Measurements from ENCODE around the gene FCAMR. TPM values are rescaled to one million over a fixed set of nuclear protein-coding genes. Genes with fewer than 3 reads are reported as not detected.

Gene FCAMR, protein sequence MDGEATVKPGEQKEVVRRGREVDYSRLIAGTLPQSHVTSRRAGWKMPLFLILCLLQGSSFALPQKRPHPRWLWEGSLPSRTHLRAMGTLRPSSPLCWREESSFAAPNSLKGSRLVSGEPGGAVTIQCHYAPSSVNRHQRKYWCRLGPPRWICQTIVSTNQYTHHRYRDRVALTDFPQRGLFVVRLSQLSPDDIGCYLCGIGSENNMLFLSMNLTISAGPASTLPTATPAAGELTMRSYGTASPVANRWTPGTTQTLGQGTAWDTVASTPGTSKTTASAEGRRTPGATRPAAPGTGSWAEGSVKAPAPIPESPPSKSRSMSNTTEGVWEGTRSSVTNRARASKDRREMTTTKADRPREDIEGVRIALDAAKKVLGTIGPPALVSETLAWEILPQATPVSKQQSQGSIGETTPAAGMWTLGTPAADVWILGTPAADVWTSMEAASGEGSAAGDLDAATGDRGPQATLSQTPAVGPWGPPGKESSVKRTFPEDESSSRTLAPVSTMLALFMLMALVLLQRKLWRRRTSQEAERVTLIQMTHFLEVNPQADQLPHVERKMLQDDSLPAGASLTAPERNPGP
- total RNA-seq: not detected

DNA sequence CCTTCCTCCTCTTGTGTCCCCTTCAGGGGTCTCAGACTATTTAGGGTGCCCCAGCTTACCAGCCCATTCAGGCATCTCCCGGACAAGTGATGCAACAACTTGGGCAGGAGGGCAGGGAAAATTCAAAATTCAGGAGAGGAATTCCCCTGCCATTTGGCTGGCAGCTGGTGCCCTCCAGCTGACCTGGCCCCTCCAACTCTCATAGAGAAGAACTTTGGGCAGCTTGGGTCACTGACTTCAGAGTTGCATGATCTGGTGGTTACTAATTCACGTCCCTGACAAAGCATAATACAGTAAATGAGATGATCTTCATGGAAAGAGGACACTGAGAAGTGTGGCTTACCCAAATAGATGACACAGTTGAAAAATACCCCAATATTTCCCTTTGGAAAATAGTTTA lies at the start of gene FCAMR:
TSS of gene FCAMR (minus strand) at position 15 of the 400 bp plus-strand sequence. CDS start 335 bp downstream, outside the sequence.
- ChIA-PET POLR2A (no interaction called here), CTCF (interaction anchor here (0.8 to 2.8 kb wide), 4 partner anchors 12 to 235 kb away, joined by 3 to 8 read pairs (median 4); no protein-coding TSS in a partner anchor)
- Mint-ChIP-seq H3K27ac (no peak within 1 kb of the TSS), H3K36me3 (ENCODE audit: low read depth) (no peaks in the 10 kb centered on the region), H3K4me3 (no peak within 1 kb of the TSS), H3K4me1 (peaks cover 29% of the 10 kb centered on the region), H3K27me3 (peaks cover 20% of the 10 kb centered on the region), H3K9me3 (no peaks in the 10 kb centered on the region)
- no peak for DNase-seq

DNA sequence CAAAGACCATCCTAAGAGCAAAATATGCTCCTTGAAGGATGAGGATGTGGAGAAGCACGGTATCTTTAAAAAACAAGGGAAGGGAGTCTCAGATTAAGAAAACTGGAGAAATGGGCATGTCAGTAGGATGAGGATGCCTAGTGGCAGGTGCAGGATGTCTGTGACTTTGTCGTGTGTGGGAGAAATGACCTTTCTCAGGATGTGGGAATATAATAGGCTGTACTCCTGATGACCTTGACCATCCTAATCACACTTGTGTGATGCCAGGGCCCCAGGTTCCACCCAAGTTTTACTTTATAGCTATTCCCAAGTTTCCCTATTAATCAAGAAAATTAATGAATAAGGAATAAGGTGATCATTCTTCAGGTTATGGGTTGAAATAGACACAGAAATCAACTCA lies 49.4 kb upstream of the FCAMR start:
- no peaks in the 10 kb centered on the region for H3K36me3 Mint-ChIP-seq (ENCODE audit: low read depth)
- CTCF ChIA-PET: interaction anchor here (0.6 to 0.9 kb wide), 2 partner anchors 21 to 106 kb away, joined by 4 to 5 read pairs; no protein-coding TSS in a partner anchor
- no peak overlapping the region for H3K4me3 Mint-ChIP-seq
- H3K27ac Mint-ChIP-seq: no peak overlapping the region
- POLR2A ChIA-PET: no interaction called here
- H3K9me3 Mint-ChIP-seq: no peaks in the 10 kb centered on the region
- H3K4me1 Mint-ChIP-seq: peaks cover 3% of the 10 kb centered on the region
- H3K27me3 Mint-ChIP-seq: peaks cover 10% of the 10 kb centered on the region
- no peak for DNase-seq

DNA sequence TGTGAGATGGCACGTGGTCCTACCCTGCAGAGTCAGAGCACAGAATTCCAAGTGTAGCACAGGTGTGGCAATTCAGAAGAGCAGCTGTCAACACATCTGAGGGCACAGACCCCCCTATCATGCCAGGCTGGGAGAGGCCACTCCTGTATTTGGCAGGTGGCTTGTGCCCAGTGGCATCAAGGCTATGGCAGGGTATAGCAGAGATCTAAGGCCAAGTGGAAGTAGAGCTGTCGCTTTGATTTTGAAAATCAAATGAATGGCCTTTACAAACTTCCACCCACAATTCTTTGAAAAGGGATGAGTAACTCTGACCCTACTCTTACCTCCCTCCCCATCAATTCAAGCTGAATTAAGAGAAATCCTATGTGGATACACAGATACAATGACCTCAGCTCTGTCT lies 48.9 kb upstream of the FCAMR start:
- peaks cover 3% of the 10 kb centered on the region for H3K4me1 Mint-ChIP-seq
- DNase-seq: no peak
- H3K36me3 Mint-ChIP-seq (ENCODE audit: low read depth): no peaks in the 10 kb centered on the region
- peaks cover 12% of the 10 kb centered on the region for H3K27me3 Mint-ChIP-seq
- H3K9me3 Mint-ChIP-seq: no peaks in the 10 kb centered on the region
- H3K27ac Mint-ChIP-seq: no peak overlapping the region
- ChIA-PET POLR2A (no interaction called here), CTCF (interaction anchor here (0.9 kb wide), 1 partner anchor 21 kb away, joined by 5 read pairs; no protein-coding TSS in a partner anchor)
- no peak overlapping the region for H3K4me3 Mint-ChIP-seq

DNA sequence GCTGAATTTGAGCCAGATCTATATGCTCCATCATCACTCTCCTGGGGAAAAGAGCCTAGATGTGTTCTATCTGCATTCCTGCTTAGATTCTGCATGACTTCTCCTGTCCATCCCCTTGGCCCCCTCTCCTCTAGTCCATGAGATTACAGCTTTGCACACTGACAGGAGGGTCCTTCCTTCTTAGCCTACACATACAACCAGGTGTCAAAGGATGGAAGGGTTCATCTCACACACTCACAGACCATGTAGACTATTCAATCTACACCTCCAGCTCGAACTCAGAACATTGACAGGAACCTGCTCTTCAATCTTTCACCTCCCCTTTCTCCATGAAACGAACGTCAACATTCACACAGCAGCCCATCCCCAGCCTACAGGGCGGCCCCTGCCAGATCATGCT lies 48.4 kb upstream of the FCAMR start:
- no peak for DNase-seq
- ChIA-PET CTCF (interaction anchor here (0.9 kb wide), 1 partner anchor 22 kb away, joined by 5 read pairs; no protein-coding TSS in a partner anchor), POLR2A (no interaction called here)
- Mint-ChIP-seq H3K4me1 (peaks cover 3% of the 10 kb centered on the region), H3K36me3 (ENCODE audit: low read depth) (no peaks in the 10 kb centered on the region), H3K27me3 (peaks cover 13% of the 10 kb centered on the region), H3K9me3 (no peaks in the 10 kb centered on the region), H3K27ac (no peak overlapping the region), H3K4me3 (no peak overlapping the region)

DNA sequence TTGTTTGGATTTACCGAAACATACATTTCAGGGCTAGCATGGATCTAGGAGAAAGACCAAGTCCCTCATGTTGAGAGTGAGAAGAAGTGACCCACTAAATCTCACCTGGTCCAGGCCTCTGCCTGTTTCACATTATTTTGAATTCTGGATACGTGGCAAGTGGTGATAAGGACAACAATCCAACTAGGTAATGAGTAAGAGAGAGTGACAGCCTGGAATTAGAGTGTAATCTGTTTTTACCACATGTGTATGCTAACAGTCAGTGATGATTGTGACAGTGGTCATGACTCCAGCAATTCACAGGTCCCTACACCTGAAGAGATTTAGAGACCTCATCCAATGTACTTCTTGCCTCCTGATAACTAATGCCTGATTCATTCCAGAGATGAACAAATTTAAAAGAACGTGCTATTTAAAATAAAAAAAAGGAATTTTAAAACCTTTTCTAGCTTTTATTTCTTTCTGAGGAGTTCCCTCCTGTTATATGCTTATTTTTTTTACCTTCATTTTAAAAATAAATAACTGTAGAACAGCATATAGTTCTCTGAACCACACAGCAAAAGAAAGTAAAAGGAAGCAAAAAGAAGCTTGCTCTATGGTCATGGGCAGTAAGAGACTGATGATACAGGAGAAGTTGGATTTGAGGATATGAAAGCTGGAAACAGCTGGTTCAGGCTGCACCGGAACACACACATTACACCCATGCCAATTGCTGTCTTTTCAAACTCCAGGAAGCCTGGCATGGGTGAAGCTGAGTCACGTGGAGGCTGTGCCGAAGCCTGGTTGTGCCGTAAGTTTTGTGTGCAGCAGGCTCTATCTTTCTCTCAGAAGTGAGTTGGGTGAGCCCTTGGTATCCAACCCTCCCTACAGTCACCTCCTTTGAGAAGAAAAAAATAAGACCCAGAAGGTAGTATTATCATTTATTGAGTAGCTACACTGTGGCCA lies 47.6 kb upstream of the FCAMR start:
- ChIA-PET POLR2A (no interaction called here), CTCF (no interaction called here)
- DNase-seq: no peak
- no peak overlapping the region for H3K27ac Mint-ChIP-seq
- peaks cover 20% of the 10 kb centered on the region for H3K27me3 Mint-ChIP-seq
- no peaks in the 10 kb centered on the region for H3K36me3 Mint-ChIP-seq (ENCODE audit: low read depth)
- H3K4me3 Mint-ChIP-seq: no peak overlapping the region
- H3K4me1 Mint-ChIP-seq: peaks cover 3% of the 10 kb centered on the region
- H3K9me3 Mint-ChIP-seq: no peaks in the 10 kb centered on the region

DNA sequence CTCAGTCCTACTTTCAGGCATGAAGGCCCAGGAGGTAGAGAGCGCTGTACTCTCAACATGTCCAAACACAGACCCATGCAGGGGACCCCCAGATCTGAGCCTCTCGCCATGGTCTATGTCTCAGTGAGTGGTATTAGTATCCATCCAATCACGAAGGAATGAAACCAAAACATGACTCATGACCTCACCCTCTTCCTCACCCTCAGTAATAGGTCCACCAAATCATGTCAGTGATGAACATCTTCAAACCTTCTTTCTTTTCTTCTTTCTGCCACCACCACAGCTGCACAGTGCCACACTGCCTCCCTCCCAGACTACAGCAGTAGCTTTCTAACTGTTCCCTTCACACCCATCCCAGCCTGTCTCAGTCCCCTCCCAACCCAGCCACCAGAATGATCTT lies 45.5 kb upstream of the FCAMR start:
- no peak overlapping the region for H3K4me3 Mint-ChIP-seq
- no peaks in the 10 kb centered on the region for H3K9me3 Mint-ChIP-seq
- peaks cover 3% of the 10 kb centered on the region for H3K4me1 Mint-ChIP-seq
- no peaks in the 10 kb centered on the region for H3K36me3 Mint-ChIP-seq (ENCODE audit: low read depth)
- ChIA-PET CTCF (no interaction called here), POLR2A (no interaction called here)
- H3K27me3 Mint-ChIP-seq: peaks cover 36% of the 10 kb centered on the region
- no peak overlapping the region for H3K27ac Mint-ChIP-seq
- no peak for DNase-seq

DNA sequence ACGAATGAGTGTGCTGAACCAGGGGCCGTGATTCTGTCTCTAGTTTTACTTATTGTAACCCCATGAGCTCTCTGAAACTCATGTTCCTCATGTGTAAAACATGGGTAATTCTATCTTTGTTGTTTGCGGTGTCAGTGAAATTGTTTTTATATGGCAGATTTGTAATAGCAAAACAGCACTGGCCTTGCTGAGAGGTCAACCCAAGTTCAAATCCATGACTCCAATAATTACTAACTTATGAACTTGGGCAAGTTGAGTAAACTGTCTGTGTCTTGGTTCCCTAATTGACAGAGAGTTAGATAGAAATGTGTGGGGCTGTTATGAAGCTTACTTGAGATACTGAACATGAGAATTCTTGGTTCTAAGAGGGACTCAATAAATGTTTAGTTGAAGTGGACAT lies 44.5 kb upstream of the FCAMR start:
- no peaks in the 10 kb centered on the region for H3K9me3 Mint-ChIP-seq
- ChIA-PET POLR2A (no interaction called here), CTCF (interaction anchor here (0.9 kb wide), 1 partner anchor 11 kb away, joined by 4 read pairs; no protein-coding TSS in a partner anchor)
- peaks cover 37% of the 10 kb centered on the region for H3K27me3 Mint-ChIP-seq
- H3K4me3 Mint-ChIP-seq: no peak overlapping the region
- peaks cover 3% of the 10 kb centered on the region for H3K4me1 Mint-ChIP-seq
- H3K27ac Mint-ChIP-seq: no peak overlapping the region
- H3K36me3 Mint-ChIP-seq (ENCODE audit: low read depth): no peaks in the 10 kb centered on the region
- no peak for DNase-seq

DNA sequence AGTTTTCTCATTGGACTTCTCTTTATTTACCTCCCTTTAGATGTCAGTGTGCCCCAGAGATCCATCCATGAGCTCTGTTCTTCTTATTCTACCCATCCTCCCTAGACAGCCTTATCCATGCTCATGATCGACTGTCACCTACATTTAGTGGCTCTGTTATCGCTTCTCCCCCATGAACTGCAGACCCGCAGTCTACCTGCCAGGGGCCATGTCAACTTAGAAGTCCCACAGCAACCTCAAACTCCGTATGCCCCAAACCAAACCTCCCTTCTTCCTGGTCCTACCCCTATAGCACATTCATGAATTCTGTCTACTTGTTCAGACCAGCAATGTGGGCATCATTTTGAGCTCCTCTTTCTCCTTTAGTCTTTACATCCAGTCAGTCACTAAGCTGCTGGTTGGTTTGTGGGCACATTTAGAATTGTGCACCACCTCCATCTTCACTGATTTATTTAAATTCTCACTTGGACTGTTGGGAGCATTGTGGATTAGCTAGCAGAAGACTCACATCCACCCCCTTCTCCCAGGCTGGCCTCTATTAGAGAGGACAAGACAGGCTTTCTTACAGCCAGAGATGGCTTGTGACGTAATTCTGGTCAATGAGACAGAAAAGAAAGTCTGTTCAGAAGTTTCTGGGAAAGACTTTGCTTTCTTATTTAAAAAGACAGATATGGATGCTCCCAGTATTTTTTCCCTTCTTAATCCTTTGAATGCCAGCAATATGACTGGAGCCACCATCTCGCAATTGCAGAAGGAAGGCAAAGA lies 43.2 kb upstream of the FCAMR start:
- Mint-ChIP-seq H3K4me1 (peaks cover 3% of the 10 kb centered on the region), H3K36me3 (ENCODE audit: low read depth) (no peaks in the 10 kb centered on the region), H3K9me3 (no peaks in the 10 kb centered on the region), H3K27ac (no peak overlapping the region), H3K27me3 (peaks cover 31% of the 10 kb centered on the region), H3K4me3 (no peak overlapping the region)
- DNase-seq: no peak
- POLR2A ChIA-PET: no interaction called here
- CTCF ChIA-PET: no interaction called here

DNA sequence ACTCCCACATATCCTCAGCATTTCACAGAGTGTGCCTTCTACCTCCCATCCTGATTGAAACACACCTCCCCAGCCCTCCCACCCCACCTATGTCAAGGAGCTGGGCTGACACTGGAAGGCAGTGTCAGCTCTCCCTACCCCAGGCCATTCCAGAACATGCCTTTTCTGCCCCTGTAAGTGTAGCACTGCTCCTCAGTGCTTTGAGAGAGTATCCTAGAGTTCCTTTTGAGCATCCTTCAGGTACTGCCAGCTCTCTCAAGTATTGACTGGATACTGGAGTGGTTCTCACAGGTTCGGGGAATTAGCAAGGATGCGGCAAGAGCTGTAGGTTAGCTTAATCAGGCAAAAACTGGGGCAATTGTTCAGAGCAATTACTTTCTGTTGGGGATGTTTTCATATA lies 40.5 kb upstream of the FCAMR start:
- Mint-ChIP-seq H3K27ac (no peak overlapping the region), H3K4me3 (no peak overlapping the region), H3K9me3 (no peaks in the 10 kb centered on the region), H3K36me3 (ENCODE audit: low read depth) (no peaks in the 10 kb centered on the region), H3K4me1 (no peaks in the 10 kb centered on the region), H3K27me3 (peaks cover 40% of the 10 kb centered on the region)
- ChIA-PET CTCF (interaction anchor here (0.6 to 0.8 kb wide), 3 partner anchors 11 to 28 kb away, joined by 3 to 4 read pairs (median 3); no protein-coding TSS in a partner anchor), POLR2A (no interaction called here)
- no peak for DNase-seq

DNA sequence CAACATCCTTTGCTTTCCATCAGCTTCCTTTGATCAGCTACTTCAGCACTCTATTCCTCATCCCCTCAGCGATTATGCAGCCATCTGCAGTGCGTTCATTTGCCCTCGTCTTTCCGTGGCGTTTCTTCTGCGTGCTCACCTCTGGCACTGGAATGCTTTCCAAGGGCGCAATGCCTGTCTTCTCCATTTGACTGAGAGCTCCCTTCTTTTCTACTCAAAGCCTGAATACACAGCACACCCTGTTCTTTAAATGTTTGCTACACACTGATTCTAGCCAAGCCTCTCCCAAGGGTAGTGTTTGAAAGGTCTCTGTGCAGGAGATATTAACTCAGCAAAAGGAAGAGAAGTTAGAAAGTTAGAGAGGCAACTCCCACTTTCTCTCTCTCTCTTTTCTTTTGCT lies 39.7 kb upstream of the FCAMR start:
- no peaks in the 10 kb centered on the region for H3K36me3 Mint-ChIP-seq (ENCODE audit: low read depth)
- H3K4me1 Mint-ChIP-seq: no peaks in the 10 kb centered on the region
- peaks cover 42% of the 10 kb centered on the region for H3K27me3 Mint-ChIP-seq
- H3K9me3 Mint-ChIP-seq: no peaks in the 10 kb centered on the region
- no peak overlapping the region for H3K4me3 Mint-ChIP-seq
- CTCF ChIA-PET: interaction anchor here (0.6 to 0.8 kb wide), 2 partner anchors 135 to 469 kb away, joined by 3 to 6 read pairs; no protein-coding TSS in a partner anchor
- DNase-seq: no peak
- POLR2A ChIA-PET: no interaction called here
- no peak overlapping the region for H3K27ac Mint-ChIP-seq

DNA sequence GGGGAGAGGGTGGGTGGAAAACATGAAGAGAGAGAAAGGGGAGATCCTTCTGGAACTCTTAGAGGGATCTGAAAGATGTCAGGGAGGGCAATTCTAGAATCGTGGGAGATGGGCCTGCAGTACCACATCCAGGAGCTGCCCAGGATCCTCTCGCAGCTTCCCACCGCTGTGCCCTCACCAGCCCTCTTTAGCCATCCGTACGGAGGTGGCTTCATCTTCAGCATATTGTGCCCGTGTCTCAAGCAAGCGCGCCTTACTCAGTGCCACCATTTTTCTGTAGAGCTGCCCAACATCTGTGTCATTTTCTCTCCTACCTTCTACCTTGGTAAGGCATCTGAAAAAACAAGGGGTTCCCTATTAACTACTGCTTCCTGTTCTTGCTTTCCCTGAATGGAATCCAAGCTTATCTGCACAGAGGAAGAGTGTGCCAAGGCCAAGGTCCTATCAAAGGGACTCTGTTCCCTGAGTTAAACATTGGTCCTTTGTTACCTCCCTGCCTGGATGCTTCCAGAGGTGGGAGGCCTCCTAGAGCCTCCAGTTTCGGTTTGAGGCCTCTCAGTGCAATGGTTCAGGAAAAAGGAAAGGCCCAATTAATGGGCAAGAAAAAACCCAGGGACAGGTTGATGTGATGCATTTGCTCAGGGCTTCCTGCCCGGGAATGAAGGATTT lies 39.1 kb upstream of the FCAMR start:
- no peak for DNase-seq
- no peaks in the 10 kb centered on the region for H3K36me3 Mint-ChIP-seq (ENCODE audit: low read depth)
- no peaks in the 10 kb centered on the region for H3K9me3 Mint-ChIP-seq
- CTCF ChIA-PET: interaction anchor here (0.6 to 0.8 kb wide), 2 partner anchors 135 to 469 kb away, joined by 3 to 6 read pairs; no protein-coding TSS in a partner anchor
- H3K27me3 Mint-ChIP-seq: peaks cover 42% of the 10 kb centered on the region
- no peaks in the 10 kb centered on the region for H3K4me1 Mint-ChIP-seq
- POLR2A ChIA-PET: no interaction called here
- H3K27ac Mint-ChIP-seq: no peak overlapping the region
- no peak overlapping the region for H3K4me3 Mint-ChIP-seq

All from activated CD4-positive, alpha-beta T cell treated with anti-CD3 and anti-CD28 coated beads, Interleukin-2, amount 10 ng/mL, durations not matched to agents 7 days and 5 days (primary cell).